Stomach (tissue), 4 donors: ENCODE measurements around the gene GRIN2D.

Experiments used
- POLR2A ChIP-seq, 4 donors: fragments of 450-650 bp; IDR thresholded peaks; one replicate each; pipeline ENCODE4 v1.6.1; 2016; ENCODE audit warnings: antibody characterized with exemption in 4 of 4, control low read depth in 2 of 4, mild to moderate bottlenecking in 1 of 4, moderate library complexity in 1 of 4
- TF ChIP-seq, protein P1 (sequence below), 7 experiments: fragments of 450-650 bp in 4 of 7; fragments of 200-600 bp in 3 of 7; sonication (generic) in 3 of 7; IDR thresholded peaks; one replicate each; pipeline ENCODE4 v1.5.1; 2016 to 2019; ENCODE audit warnings: antibody characterized with exemption in 7 of 7, control low read depth in 2 of 7, mild to moderate bottlenecking in 1 of 7

DNA sequence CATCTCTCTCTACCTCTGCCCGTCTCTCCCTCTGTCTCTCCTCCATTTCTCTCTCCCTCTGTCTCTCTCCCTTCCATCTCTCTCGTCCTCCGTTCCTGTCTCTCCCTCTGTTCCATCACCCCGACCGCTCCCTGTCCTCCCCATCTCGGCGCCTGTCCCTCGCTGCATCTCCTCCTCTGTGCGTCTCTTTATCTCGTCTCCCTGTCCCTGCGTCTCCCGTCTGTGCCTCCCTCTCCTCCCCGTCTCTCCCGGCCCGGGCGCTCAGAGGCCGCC is 4.6 kb downstream of the GRIN2D start:
- no peak for TF ChIP-seq POLR2A (IDR thresholded peaks at IDR 0.05)
- TF ChIP-seq, protein P1, sequence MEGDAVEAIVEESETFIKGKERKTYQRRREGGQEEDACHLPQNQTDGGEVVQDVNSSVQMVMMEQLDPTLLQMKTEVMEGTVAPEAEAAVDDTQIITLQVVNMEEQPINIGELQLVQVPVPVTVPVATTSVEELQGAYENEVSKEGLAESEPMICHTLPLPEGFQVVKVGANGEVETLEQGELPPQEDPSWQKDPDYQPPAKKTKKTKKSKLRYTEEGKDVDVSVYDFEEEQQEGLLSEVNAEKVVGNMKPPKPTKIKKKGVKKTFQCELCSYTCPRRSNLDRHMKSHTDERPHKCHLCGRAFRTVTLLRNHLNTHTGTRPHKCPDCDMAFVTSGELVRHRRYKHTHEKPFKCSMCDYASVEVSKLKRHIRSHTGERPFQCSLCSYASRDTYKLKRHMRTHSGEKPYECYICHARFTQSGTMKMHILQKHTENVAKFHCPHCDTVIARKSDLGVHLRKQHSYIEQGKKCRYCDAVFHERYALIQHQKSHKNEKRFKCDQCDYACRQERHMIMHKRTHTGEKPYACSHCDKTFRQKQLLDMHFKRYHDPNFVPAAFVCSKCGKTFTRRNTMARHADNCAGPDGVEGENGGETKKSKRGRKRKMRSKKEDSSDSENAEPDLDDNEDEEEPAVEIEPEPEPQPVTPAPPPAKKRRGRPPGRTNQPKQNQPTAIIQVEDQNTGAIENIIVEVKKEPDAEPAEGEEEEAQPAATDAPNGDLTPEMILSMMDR (IDR thresholded peaks at IDR 0.05), result no peak
